ENCODE data around the gene PRDM11. TPM values are rescaled to one million over a fixed set of nuclear protein-coding genes. Genes with fewer than 3 reads are reported as not detected.

The PRDM11 gene
- total RNA-seq, 6 experiments from 2014 or later: 1.4 to 4.1 (median 3.8) TPM

- Histone ChIP-seq H3K27ac (no peak overlapping the region), H3K9me3 (no peaks in the 10 kb centered on the region), H3K4me3 (no peak overlapping the region), H3K36me3 (no peaks in the 10 kb centered on the region), H3K27me3 (no peaks in the 10 kb centered on the region), H3K4me1 (no peaks in the 10 kb centered on the region)
- TF ChIP-seq CTCF (IDR thresholded peaks at IDR 0.05) (no peak), POLR2A (IDR thresholded peaks at IDR 0.05) (no peak)
- DNase-seq (no peak), ATAC-seq (no peak)
- intact Hi-C loops (cut with DNase I): no loop called here
Measured at GRCh38 chr11:45269678-45270077, 123.2 kb downstream of the PRDM11 start.

GRCh38 chr11:45270946-45271716 is 124.7 kb downstream of the PRDM11 start:
- intact Hi-C loops (cut with DNase I): no loop called here
- H3K4me1 ChIP-seq: no peaks in the 10 kb centered on the region
- TF ChIP-seq POLR2A (IDR thresholded peaks at IDR 0.05) (no peak), CTCF (IDR thresholded peaks at IDR 0.05) (no peak)
- H3K36me3 ChIP-seq: no peaks in the 10 kb centered on the region
- WGBS (ENCODE audit: insufficient coverage, low coverage, low lambda C conversion rate, missing lambda C conversion rate): 39% methylated on average over 4 of the region's 4 CpGs
- H3K4me3 ChIP-seq: no peak overlapping the region
- no peak overlapping the region for H3K27ac ChIP-seq
- peak in 1 of 4 donors; percentile 47 for ATAC-seq
- no peaks in the 10 kb centered on the region for H3K27me3 ChIP-seq
- H3K9me3 ChIP-seq: no peaks in the 10 kb centered on the region
- no peak for DNase-seq

GRCh38 chr11:45272701-45273100 is 126.3 kb downstream of the PRDM11 start:
- 47% methylated on average over 2 of the region's 2 CpGs for WGBS (ENCODE audit: insufficient coverage, low coverage, low lambda C conversion rate, missing lambda C conversion rate)
- intact Hi-C loops (cut with DNase I): no loop called here
- H3K4me3 ChIP-seq: no peak overlapping the region
- ATAC-seq (peak in 2 of 4 donors; percentile 20 to 29), DNase-seq (no peak)
- no peak overlapping the region for H3K27ac ChIP-seq
- H3K27me3 ChIP-seq: no peaks in the 10 kb centered on the region
- no peak for TF ChIP-seq CTCF (IDR thresholded peaks at IDR 0.05)
- no peak for TF ChIP-seq POLR2A (IDR thresholded peaks at IDR 0.05)
- H3K36me3 ChIP-seq: no peaks in the 10 kb centered on the region
- no peaks in the 10 kb centered on the region for H3K9me3 ChIP-seq
- no peaks in the 10 kb centered on the region for H3K4me1 ChIP-seq

GRCh38 chr11:45273509-45273908 is 127.1 kb downstream of the PRDM11 start:
- Histone ChIP-seq H3K36me3 (no peaks in the 10 kb centered on the region), H3K27me3 (no peaks in the 10 kb centered on the region), H3K4me3 (no peak overlapping the region), H3K27ac (no peak overlapping the region), H3K4me1 (no peaks in the 10 kb centered on the region), H3K9me3 (no peaks in the 10 kb centered on the region)
- TF ChIP-seq POLR2A (IDR thresholded peaks at IDR 0.05): no peak
- TF ChIP-seq CTCF (IDR thresholded peaks at IDR 0.05): no peak
- intact Hi-C loops (cut with DNase I): no loop called here
- DNase-seq (no peak), ATAC-seq (no peak)
- WGBS (ENCODE audit: insufficient coverage, low coverage, low lambda C conversion rate, missing lambda C conversion rate): 59% methylated on average over 6 of the region's 6 CpGs

All from right lobe of liver (tissue), 6 donors.